Fibroblast of the conjunctiva (primary cell): ENCODE measurements around the gene EARS2.

Experiments
- DNase-seq: peaks from one replicate; pipeline ENCODE4 v3.0.0-alpha.2; 2010; ENCODE audit warnings: low read depth

Gene EARS2

DNA sequence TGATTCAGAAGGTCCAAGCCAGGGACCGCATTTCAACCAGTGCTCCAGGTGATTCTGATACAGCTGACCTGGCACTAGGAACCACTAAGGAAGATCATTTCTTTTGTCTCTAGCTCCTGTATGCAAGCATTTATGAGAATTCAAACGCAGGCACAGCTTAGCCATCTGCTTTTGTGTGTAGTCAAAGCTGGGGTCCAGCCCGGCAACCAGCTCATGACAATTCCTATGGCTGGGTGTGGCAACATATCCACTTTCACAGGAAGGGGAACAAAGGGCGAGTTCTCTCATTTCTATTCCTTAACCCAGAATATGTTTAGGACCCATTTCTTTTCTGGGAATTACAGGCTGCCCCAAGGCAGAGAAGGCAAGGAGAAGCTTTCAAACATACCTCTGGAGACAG is 76.9 kb downstream of the EARS2 start:
- no peak for DNase-seq

DNA sequence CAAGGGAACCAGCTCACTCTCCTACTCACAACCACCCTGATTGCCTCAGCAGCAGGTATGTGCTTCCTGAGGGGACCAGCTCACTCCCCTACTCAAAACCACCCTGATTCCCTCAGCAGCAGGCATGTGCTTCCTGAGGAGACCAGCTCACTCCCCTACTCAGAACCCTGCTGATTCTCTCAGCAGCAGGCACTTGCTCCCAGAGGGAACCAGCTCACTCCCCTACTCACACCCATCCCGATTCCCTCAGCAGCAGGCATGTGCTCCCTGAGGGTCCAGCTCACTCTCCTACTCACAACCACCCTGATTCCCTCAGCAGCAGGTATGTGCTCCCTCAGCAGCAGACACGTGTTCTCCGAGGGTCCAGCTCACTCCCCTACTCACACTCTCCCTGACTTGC is 78.0 kb downstream of the EARS2 start:
- DNase-seq = no peak

- no peak for DNase-seq
Observed at GRCh38 chr16:23478566-23478965, 78.6 kb downstream of the EARS2 start.

GRCh38 chr16:23476289-23476688 is 80.9 kb downstream of the EARS2 start:
- no peak for DNase-seq
